SKM-1 treated with dmso at 0.1 percent for 144 hours (cell line): Measurements from ENCODE around the gene ZCCHC18.
"Not testable (repeated sequence)": the region's sequence is repeated elsewhere in the genome, so short reads cannot be mapped to it uniquely, and the experiment has no call there.

ENCODE experiments used
- DNase-seq: peaks from one replicate; lab custom pipeline; 2025; ENCODE audit not compliant: unreplicated experiment; lab: John Stamatoyannopoulos, UW

Gene ZCCHC18

GRCh38 chrX:104112326-104112951 lies at the start of gene ZCCHC18:
Gene ZCCHC18, plus strand, starts transcription at chrX:104112523. Its CDS starts 1,589 bp downstream, at chrX:104114112.
- DNase-seq: no peak

- not testable (repeated sequence) for DNase-seq
These were observed 49.7 kb upstream of the ZCCHC18 start for GRCh38 chrX:104062636-104063035.

GRCh38 chrX:104075778-104076445 lies 36.4 kb upstream of the ZCCHC18 start, which contains the start of gene TMSB15C:
Gene TMSB15C, minus strand, starts transcription at chrX:104076236.
- not testable (repeated sequence) for DNase-seq

GRCh38 chrX:104077854-104078253 lies 34.5 kb upstream of the ZCCHC18 start:
- not testable (repeated sequence) for DNase-seq

- no peak for DNase-seq
These were observed 28.3 kb upstream of the ZCCHC18 start for GRCh38 chrX:104084063-104084462.

DNA sequence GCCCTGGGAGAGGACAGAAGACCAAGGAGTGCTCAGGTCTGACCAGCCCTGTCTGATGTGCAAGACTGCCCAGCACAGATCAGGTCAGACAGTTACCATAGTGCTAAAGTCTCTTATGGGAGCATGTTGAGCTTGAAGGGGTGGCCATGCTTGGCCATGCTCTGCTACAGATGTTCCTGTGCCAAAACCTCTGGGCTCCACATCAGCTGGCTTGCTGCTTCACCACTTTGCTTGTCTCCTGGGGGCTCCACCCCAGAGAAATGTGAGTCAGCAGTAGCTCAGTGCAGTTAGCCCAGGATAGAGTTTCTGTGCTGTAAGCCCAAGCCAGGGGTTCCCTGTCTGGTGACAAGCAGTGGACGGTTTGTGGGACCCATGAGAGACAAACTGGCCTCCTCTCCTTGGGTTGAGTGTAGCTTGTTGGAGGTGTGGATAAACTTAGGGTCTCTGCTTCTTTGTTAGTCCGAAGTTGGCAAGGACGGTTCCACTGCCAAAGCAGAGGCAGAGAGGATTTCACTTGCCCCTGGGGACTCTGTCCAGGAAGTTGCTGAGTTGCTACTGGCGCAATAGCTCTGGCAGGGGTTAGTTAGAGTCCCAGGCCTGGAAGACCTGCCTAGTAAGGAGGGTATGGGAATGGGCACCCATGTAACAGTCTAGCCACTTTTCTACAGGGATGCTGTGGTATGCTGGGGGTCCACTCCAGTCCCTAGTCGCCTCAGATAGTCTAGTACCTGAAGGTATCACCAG lies 27.6 kb upstream of the ZCCHC18 start:
- DNase-seq: no peak

- DNase-seq: no peak
These were observed 26.8 kb upstream of the ZCCHC18 start for GRCh38 chrX:104085477-104085876.

DNA sequence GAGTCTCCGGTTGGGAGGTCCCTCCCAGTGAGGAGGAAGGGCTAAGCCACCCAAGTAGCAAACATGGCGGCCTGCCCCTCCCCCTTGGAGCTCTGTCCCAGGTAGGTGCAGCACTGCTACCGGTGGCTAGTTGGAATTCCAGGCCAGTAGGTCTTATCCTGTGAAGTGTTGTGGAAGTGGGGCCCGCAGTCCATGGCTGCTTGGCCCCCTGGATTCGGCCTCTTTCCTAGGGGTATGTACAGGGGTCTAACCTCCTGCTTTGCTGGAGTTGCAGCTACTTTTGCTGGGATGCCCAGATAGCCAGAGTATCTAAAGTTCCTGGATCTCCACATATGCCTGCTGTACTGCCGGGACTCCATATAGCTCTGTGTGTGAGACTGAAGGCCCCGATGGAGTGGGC lies 26.4 kb upstream of the ZCCHC18 start:
- DNase-seq: no peak

GRCh38 chrX:104098151-104098808 lies 14.0 kb upstream of the ZCCHC18 start:
- DNase-seq: peak; percentile 39

GRCh38 chrX:104098919-104099318 lies 13.4 kb upstream of the ZCCHC18 start:
- DNase-seq: no peak

GRCh38 chrX:104104676-104105075 lies 7.6 kb upstream of the ZCCHC18 start:
- no peak for DNase-seq

DNA sequence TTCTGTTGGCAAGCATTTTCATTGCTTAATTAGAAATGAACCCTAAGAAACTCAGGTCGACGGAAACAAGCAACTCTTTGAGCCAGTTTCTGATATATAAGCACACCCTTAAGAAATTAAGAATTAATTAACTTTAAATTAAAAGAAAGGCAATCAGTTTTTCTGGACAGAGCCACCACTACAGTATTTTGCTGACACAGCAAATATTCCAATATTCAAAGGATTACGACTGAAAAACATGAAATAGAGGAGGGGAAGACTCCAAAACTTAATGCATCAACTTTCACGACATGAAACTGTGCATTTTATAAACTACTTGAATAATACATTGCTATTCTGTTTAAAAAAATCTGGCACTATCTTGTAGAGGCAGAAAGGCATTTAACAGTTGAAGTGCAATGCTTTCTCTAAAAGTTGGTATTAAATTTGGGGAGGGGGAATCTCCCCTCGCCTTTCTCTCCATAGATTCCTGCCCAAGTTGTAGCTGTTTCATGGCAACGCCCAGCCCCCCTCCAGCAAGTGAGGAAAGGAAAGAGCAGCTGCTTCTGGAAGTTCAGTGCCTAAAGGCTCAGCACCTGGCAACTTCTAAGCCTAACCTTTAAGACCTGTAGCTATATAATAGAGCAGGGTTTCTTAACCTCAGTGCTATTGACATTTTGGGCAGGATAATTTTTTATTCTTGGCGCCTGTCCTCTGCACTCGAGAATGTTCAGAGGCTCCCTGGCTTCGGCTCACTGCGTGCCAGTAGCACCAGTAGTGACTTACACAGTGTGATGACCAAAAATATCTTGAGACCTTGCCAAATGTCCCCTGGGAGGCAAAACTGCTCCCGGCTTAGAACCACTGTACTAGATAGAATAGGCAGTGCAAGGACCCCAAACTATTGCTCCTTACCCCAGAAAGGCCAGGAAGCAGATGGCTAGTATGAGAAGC lies 6.7 kb upstream of the ZCCHC18 start:
- DNase-seq: no peak

- no peak for DNase-seq
These were observed 3.4 kb upstream of the ZCCHC18 start for GRCh38 chrX:104108955-104109354.

- DNase-seq: not testable (repeated sequence)
These were observed 1.7 kb upstream of the ZCCHC18 start for GRCh38 chrX:104110491-104111240.

DNA sequence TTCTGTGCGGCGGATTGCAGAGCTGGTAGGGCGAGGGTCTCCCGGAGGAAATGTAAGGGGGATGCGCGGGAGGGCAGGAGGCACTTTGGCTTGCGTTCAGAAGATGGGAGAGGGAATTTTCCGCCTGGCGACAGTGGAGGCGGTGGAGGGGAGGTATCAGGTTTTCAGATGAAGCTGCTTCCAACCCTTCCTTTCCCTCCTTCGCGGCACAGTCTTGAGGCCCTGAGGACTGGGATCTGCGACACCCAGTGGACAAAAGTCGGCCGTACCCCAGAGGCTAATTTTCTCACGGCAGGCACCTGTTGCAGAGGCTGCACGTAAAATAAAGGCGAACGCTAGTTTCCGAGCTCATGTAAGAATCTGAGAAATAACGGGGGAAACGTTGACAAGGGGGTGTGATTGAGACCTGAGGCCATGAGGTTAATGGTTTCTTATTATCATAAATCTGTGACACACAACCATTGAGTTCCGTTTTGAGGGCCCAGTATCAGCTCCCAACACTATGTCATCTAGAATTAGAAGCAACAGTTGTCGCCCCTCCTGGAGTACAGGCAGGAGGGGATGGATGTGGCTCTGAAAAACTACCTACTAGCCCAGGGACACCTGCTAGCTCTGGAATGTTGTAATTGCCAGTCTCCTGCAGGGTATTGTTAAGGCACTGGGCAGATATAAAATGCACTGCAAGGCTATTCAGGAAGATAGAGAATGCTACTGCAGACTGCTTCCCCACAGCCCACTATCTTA lies 1.1 kb downstream of the ZCCHC18 start:
- peak; percentile 29 for DNase-seq

GRCh38 chrX:104117759-104118158 lies 5.4 kb downstream of the ZCCHC18 start:
- no peak for DNase-seq

DNA sequence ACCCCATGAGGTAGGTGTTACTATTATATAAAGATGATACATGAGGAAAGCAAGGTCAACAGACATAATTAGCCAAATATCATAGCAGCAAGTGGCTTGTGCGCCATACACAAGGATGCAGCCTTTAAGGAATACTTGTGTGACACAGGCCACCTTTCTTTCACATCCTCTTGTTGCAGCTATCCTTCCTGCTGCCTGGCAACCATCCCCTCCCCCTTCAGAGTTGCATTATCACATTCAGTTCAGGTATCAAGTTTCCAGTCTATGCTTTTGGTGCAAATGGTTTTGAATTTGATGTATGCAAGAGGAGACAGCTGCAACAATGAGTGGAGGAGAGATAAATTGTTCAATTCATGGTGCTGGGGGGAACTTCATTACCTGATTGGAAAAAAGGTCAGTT lies 6.4 kb downstream of the ZCCHC18 start:
- DNase-seq: no peak

GRCh38 chrX:104122829-104123228 lies 10.5 kb downstream of the ZCCHC18 start:
- DNase-seq: peak; percentile 29

DNA sequence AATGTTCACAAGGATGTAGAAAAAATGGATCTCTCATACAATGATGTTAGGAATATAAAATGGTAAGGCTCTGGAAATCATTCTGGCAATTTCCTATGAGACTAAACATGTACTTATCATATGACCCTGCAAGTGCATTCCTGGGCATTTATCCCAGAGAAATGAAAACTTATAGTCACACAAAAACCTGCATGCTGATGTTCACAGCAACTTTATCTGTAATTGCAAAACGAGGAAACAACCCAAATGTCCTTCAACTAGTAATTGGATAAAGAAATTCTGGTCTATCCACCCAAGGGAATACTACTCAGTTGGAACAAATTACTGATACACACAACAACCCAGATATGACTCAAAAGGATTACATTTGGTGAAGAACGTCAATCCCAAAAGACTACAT lies 14.5 kb downstream of the ZCCHC18 start:
- DNase-seq: no peak
